Measurements from ENCODE around the gene DEAF1. TPM values are rescaled to one million over a fixed set of nuclear protein-coding genes. Genes with fewer than 3 reads are reported as not detected.

Gene DEAF1
- total RNA-seq, 1 experiment from 2014 or later = 46.8 TPM

DNA sequence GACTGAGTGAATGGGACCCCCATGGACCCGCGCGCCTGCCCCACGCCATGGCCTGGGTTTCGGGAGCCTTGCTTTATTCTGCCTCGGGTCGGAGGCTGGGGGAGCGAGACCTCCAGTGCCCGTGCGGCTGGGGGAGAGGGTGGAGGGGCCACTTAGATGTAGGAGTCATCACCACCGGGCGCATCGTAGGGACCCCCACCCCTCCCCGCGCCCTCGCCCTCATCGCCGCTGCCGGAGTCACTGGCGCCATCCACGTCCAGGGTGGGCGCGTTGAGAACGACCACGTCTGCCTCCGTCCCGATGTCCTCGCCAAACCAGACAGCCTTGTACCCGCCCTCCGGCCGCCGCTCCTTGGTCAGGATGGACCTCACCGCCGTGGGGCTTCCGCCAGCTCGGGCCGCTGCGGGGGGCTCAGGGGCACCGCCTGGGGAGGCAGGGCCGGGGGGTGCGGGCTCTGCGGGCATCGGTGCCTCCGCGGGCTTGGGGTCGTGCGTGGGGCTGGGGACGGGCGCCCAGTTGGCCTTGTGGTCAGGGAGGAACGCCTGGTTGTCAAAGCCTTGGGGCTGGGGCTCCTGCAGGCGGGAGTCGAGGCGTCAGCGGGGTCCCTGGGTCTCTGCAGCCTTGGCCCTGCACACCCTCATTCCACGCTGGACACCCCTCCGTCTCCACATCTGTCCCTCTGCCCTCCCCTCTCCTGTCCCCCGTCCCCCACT, 77.7 kb downstream of the DEAF1 start:
- no peaks in the 10 kb centered on the region for H3K27me3 Mint-ChIP-seq (ENCODE audit: insufficient read depth, unreplicated experiment)
- ChIA-PET POLR2A (interaction anchor here (0.6 kb wide), 1 partner anchor 321 kb away, joined by 4 read pairs; no protein-coding TSS in a partner anchor), CTCF (no interaction called here)
- TF ChIP-seq, protein P1, sequence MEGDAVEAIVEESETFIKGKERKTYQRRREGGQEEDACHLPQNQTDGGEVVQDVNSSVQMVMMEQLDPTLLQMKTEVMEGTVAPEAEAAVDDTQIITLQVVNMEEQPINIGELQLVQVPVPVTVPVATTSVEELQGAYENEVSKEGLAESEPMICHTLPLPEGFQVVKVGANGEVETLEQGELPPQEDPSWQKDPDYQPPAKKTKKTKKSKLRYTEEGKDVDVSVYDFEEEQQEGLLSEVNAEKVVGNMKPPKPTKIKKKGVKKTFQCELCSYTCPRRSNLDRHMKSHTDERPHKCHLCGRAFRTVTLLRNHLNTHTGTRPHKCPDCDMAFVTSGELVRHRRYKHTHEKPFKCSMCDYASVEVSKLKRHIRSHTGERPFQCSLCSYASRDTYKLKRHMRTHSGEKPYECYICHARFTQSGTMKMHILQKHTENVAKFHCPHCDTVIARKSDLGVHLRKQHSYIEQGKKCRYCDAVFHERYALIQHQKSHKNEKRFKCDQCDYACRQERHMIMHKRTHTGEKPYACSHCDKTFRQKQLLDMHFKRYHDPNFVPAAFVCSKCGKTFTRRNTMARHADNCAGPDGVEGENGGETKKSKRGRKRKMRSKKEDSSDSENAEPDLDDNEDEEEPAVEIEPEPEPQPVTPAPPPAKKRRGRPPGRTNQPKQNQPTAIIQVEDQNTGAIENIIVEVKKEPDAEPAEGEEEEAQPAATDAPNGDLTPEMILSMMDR (IDR thresholded peaks at IDR 0.05; ENCODE audit: unreplicated experiment) = no peak
- peaks cover 30% of the 10 kb centered on the region for H3K36me3 Mint-ChIP-seq (ENCODE audit: insufficient read depth, unreplicated experiment)
- H3K4me1 Mint-ChIP-seq (ENCODE audit: insufficient read depth, unreplicated experiment) = peaks cover 6% of the 10 kb centered on the region
- no peak overlapping the region for H3K27ac Mint-ChIP-seq (ENCODE audit: low read depth, unreplicated experiment)
- intact Hi-C loops (cut with micrococcal nuclease) = loop anchor here (10.0 kb wide), 1 partner anchor 53 kb away; the partner anchor contains the start of genes LMNTD2 and RASSF7
- no peak for DNase-seq (ENCODE audit: unreplicated experiment)
- H3K4me3 Mint-ChIP-seq (ENCODE audit: unreplicated experiment) = no peak overlapping the region
- H3K9me3 Mint-ChIP-seq (ENCODE audit: unreplicated experiment) = no peaks in the 10 kb centered on the region
- BruUV-seq (replicated peaks) = no TSS peak

DNA sequence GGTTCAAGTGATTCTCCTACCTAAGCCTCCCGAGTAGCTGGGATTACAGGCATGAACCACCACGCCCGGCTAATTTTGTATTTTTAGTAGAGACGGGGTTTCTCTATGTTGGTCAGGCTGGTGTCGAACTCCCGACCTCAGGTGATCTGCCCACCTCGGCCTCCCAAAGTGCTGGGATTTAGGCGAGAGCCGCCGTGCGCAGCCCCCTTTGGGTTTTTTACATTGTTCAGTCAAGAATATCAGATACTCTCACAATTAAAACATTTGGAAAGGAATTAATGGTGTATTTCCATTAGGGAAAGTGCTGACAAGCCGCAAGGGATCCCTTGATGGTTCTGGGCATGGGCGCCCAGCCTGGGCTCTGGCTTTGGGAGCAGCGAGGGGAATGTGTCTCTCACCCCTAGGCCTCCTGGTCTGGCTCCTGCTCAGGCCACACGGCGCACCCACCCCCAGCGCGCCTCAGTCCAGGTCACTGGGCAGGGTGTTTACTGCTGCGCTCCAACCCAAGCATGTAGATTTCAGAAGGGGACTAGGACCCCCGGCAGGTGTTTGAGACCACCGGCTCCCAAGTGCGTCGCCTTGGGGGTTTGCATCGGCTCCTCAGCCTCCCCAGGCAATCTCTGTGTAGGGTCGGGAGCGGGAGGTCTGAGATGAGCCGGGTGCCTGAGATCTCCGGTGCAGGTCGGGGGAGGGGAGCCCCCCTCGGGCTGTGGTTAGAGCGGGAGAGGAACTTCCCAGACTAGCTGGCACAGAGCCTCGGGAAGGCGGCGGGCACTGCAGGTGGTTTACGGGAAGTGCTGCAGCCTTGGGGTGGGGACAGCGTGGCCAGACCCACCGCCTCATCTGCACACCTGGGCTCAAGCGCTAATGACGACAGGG, 78.5 kb downstream of the DEAF1 start:
- Mint-ChIP-seq H3K36me3 (ENCODE audit: insufficient read depth, unreplicated experiment) (peaks cover 34% of the 10 kb centered on the region), H3K4me1 (ENCODE audit: insufficient read depth, unreplicated experiment) (peaks cover 6% of the 10 kb centered on the region), H3K9me3 (ENCODE audit: unreplicated experiment) (no peaks in the 10 kb centered on the region), H3K27me3 (ENCODE audit: insufficient read depth, unreplicated experiment) (no peaks in the 10 kb centered on the region), H3K27ac (ENCODE audit: low read depth, unreplicated experiment) (no peak overlapping the region), H3K4me3 (ENCODE audit: unreplicated experiment) (peak overlapping the region; percentile 73)
- TF ChIP-seq, protein P1 (IDR thresholded peaks at IDR 0.05; ENCODE audit: unreplicated experiment) = no peak
- no TSS peak for BruUV-seq (replicated peaks)
- DNase-seq (ENCODE audit: unreplicated experiment) = no peak
- POLR2A ChIA-PET = interaction anchor here (0.6 kb wide), 1 partner anchor 74 kb away, joined by 4 read pairs; no protein-coding TSS in a partner anchor
- CTCF ChIA-PET = interaction anchor here (0.6 to 0.8 kb wide), 2 partner anchors 16 to 69 kb away, joined by 3 read pairs; no protein-coding TSS in a partner anchor
- intact Hi-C loops (cut with micrococcal nuclease) = loop anchor here (10.0 kb wide), 1 partner anchor 52 kb away; the partner anchor contains the start of genes LMNTD2 and RASSF7

DNA sequence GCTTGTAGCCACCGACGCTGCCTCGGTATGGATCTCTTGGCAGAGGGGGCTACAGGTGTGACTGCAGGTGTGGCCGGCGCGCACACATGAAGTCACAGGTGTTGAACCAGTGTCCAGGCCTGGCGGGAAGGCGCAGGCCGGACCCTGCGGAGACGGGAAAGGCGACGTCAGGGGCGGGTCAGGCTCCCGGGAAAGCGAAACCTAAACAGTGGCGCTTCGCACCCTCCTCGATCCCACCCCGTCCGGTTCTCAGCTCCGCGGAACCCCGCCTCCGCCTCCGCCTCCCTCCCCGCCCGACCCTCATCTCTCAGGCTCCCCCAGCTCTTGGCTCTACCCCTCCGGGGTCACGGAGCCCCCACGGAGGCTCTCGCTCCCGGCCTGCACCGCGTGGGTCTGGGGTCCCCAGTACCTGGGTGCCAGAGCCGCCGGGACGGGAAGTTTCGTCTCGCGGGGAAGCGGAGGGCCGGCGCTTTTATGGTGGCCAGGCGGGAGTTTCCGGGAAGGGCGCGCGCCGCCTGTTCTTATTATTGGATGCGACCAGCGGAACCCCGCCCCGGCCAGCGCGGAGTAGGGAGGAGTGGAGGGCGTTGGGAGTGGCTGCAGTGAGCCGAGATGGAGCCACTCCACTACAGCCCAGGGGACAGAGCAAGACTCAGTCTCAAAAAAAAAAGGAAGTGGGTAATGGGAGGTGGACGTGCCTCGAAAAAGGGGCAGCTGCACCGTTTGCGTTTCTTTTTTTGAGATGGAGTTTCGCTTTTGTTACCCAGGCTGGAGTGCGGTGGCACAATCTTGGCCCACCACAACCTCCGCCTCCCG, 79.3 kb downstream of the DEAF1 start, which contains the start of gene IRF7:
Gene IRF7, minus strand, starts transcription at position 447 of the 816 bp plus-strand sequence. CDS start 586 bp downstream, outside the sequence.
- Mint-ChIP-seq H3K36me3 (ENCODE audit: insufficient read depth, unreplicated experiment) (peaks cover 38% of the 10 kb centered on the region), H3K27me3 (ENCODE audit: insufficient read depth, unreplicated experiment) (no peaks in the 10 kb centered on the region), H3K27ac (ENCODE audit: low read depth, unreplicated experiment) (peak within 1 kb of the TSS; percentile 16), H3K9me3 (ENCODE audit: unreplicated experiment) (no peaks in the 10 kb centered on the region), H3K4me1 (ENCODE audit: insufficient read depth, unreplicated experiment) (peaks cover 6% of the 10 kb centered on the region), H3K4me3 (ENCODE audit: unreplicated experiment) (peak within 1 kb of the TSS; percentile 73)
- intact Hi-C loops (cut with micrococcal nuclease) = loop anchor here (10.0 kb wide), 1 partner anchor 51 kb away; the partner anchor contains the start of genes LMNTD2 and RASSF7
- TSS peak; percentile 64 for BruUV-seq (replicated peaks)
- DNase-seq (ENCODE audit: unreplicated experiment) = peak; percentile 93
- POLR2A ChIA-PET = interaction anchor here (0.5 to 0.9 kb wide), 4 partner anchors 40 to 194 kb away, joined by 3 to 4 read pairs (median 4); partner anchors contain the start of gene RPLP2
- TF ChIP-seq, protein P1 (IDR thresholded peaks at IDR 0.05; ENCODE audit: unreplicated experiment) = no peak
- CTCF ChIA-PET = interaction anchor here (0.6 to 0.8 kb wide), 3 partner anchors 17 to 68 kb away, joined by 3 to 4 read pairs (median 3); no protein-coding TSS in a partner anchor
